GM19238 (cell line): ENCODE results near the gene SOX6.

Experiments
- DNase-seq: peaks from one replicate; pipeline ENCODE4 v3.0.0; 2011; ENCODE audit warnings: low spot score; ENCODE audit not compliant: insufficient read length

Gene SOX6

DNA sequence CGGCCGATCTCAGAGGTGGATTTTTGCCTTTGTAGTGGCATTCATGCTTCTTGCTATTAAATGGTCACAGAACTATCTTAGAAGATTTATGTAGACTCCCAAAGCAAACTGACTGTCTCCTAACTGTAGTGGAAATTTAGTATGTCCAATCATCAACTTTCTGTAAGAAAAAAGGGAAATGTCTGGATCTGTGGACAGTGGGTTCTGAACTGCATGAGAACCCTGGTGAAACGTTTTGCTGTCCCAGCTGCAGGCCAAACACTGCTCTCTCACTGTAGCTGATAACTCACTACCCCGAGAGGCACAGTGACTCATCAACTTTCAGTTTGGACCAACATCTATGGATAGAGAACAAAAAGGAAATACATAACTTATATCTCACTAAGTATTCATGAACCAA is 387.1 kb downstream of the SOX6 start:
- no peak for DNase-seq

DNA sequence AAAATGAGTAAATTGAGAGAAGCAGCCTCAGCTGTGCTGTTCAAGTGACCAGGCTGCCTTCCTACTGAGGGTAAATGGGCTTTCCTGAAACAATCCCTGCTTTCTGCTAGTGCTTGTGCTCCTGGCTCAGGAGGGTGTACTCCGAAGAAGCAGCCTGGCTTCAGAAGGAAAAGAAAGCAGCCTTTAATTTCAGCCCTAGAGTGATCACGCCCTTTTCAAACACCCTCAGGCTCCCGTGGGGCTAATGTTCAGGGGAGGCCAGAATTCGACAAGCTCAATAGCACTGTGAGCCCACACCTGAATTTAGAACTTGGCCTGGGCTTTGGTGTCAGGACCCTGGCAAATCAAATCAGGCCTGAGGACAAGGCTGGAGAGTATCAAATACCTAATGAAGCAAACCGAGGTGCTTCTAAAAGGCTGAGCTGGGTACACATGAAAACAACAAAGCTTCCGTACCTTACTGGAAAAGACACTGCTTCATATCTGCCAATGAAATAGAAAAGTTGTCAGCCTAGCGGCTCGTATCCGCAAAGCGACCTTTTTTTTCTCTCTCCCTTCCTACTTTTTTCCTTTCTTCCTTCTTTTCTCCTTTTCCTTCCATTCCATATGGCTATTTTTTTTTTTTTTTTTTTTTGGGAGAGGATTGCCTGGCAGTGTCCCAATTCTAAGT is 387.8 kb downstream of the SOX6 start:
- DNase-seq = no peak

DNA sequence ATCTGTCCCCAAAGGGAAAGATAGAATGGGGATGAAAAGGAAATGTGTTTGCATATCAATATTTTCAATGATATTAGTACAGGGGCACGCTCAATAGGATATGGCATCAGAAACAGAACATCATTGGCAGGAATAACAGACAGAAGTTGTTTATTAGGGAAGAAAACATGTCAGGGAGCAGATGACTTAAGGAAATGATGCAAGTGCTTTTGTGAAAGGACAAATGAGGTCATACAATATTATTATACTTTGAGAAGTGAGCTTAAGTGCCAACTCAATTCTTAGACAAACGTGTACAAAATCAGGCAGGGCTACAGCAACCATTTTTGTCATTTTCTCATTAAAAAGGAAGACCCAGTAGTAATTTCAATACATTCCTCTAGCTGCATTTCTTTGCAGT is 388.4 kb downstream of the SOX6 start:
- DNase-seq = no peak

DNA sequence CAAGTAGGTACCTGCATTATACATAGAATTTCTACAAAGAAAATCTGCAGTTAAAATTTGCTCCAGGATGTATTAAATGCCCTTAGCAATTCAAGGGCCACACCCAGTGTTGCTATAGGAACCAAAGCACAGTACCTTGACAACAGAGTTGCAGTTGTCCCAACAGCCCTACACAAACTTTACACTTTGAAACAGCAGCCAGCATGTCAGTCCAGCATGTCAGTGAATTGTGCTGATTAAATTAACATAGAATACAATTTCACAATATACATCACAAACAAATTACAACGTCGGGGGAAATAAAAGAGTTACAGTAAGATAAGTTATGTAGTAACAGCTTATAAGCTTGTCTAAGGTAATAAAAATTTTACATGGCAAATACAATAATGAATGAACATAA is 389.2 kb downstream of the SOX6 start:
- DNase-seq = no peak

DNA sequence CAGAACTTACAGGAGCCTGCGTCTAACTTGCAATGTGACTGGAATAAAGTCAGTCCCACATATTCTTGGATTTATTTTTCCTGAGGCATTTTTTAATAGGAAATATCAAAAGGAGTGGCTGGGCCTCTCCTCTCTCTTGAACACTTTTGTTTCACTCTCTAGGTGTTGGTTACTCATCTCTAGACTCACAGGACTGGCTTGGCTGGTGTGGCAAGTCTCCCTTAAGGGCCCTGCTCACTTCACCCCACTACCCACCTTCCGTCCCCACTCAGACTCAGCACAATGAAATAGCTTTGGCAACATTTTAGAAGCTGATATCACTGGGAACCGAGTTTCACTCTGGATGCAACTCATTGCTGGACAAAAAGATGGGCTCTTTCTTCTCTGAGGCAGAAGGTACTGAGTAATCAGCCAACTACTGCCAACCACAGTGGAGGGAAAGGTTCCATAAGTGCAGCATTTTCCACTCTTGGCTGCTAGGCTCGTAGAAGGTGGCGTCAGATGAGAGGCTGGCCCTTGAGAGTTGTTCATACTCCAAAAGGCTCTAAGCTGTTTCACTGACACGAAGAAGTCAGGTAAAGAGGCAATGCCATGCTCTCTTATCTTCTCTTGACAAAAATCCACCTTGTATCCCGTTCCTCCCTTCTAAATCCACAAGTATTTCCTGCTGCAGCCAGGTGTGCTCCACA is 390.6 kb downstream of the SOX6 start:
- no peak for DNase-seq

DNA sequence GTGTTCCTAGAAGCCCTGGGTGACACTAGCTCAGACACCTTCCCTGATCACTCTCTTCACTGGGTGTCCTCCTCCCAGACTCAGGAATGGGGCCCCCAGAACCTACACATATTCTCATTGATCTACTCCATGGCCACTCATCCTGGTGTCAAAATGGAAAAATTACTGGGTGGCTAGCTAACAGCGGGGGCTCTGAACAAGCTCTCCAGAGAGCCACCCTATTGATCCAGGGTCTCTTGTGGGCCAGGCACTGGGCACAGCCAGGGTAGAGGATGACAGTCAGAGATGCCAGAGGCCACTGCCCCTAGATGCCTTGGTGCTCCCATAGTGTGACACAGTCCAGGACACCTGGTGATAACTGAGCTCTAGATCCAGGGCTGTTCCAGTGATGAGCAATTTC is 393.1 kb downstream of the SOX6 start:
- no peak for DNase-seq

DNA sequence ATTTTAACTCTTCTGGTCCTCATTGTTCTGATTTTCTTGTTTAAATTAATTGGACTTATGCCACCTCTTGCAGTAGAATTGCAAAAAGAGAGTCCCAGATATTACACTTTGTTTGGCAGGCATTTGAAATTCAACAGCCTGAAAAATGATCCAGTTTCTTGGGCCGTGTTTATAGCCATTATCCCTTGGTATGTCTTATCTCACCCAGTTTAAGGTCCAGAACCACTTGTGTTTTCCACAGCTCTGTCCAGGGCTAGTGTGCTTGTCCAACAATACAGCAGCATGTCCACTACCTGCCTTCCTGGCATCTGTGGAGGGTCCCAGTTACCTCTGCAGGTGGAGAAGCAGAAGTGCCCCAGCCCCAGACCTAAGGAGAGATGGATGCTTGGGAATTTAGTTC is 397.4 kb downstream of the SOX6 start:
- DNase-seq = no peak

DNA sequence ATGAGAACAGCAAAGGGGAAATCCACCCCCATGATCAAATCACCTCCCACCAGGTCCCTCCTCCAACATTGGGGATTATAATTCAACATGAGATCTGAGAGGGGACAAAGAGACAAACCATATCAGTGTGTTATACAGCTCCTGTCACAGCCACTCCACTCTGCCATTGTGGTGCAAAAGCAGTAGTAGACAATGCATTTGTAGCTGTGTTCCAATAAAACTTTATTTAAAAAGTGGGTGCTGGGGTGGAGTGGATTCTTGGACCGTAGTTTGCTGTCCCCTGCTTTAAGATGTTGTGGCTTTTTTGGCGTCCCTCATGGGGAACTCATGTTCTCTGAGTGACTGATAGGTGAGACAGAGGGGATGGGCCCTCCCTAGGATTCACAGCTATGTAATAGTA is 399.1 kb downstream of the SOX6 start:
- DNase-seq = no peak

DNA sequence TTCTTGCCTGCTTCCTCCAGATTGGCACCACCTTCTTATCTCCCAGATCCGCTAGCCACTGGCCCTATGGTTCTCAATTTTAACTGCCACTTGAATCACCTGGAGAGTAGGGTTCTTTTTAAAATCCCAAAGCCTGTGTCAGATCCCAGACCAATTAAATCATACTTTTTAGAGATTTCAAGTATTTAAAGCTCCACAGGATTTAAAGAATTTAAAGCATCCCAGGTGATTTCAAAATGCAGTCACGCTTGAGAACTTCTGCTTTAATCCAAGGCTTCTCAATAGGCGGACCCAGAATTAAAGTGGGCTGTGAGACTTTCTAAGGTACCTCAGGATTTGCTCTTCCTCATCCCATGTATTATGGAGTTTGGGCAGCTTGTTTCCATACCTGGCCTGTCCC is 400.0 kb downstream of the SOX6 start:
- no peak for DNase-seq

DNA sequence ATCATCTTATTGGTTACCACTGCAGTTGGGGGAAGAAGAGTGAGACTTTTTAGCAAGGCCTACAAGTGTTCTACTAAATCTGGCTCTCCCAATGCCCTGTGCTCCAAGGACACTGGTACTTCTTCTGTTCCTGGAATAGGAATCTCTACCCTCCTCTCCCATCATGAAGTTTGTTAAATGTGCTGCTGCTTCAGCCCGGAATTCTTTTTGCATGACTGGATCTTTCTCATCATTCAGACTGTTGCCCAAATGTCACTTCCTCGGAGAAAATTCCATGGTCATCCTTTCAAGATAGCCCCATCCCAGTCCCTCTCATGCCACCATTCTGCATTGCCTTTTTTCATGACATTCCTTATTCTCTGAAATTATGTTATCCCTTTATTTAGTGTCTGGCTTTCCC is 400.8 kb downstream of the SOX6 start:
- no peak for DNase-seq

DNA sequence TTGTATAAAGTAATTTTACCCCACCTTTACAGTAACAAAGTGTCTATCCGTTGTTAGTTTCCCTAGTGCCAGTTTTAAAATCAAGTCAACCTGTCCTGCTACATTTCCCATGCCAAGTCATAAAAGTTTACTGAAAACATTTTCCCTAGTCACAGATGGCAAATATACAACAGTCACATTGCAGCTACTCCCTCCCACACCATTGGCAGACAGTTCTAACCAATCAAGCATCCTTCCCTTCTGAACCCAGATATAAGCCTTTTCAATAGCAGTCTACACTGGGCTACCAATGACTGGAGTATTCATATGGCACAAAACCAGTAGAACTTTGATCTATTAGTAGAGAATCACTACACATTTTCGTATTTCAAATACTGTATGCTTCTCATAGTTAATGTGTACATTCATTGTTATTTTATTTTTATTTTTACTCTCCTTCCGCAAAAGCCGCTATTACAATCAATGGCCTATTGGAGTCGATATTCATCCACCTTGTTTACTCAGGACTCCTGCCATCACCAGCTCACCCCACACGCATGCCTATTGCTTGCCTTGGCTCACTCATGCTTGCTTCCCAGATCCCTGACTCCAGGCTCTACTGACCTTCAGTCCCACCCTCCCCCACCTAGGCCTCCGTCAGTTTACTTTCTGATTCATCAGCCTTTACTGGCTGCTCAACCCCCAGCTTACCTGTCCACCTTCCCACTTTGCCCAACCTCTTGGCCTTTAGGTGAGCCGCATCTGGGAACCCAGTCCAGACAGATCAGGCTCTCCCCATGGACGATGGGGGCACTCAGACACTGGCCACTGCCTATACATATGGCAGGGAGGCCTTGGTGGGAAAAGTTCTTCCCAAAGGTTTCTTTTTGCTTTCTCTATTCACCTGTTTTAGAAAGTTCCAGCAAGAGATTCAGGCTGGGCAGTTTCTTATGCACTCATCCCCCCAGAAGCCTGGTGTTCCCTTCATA is 408.4 kb downstream of the SOX6 start:
- DNase-seq = no peak

DNA sequence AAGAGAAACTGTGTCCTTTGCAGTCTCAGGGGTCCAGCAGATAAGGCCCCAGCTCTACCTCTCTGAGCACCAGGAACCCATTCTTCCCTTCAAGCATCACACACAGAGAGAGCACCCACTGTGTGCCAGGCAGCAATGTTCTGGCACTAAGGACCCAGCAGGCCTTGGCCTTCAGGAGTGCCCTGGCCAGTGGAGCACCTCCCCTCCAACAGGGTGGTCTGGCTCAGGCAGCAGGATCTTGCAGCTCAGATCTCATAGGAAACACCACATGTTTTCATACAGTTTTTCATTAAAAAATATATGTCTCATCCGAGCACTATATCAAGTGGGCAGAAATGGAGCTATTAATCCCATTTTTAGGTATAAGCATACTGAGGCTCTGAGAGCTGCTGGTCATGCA is 410.6 kb downstream of the SOX6 start:
- DNase-seq = no peak

DNA sequence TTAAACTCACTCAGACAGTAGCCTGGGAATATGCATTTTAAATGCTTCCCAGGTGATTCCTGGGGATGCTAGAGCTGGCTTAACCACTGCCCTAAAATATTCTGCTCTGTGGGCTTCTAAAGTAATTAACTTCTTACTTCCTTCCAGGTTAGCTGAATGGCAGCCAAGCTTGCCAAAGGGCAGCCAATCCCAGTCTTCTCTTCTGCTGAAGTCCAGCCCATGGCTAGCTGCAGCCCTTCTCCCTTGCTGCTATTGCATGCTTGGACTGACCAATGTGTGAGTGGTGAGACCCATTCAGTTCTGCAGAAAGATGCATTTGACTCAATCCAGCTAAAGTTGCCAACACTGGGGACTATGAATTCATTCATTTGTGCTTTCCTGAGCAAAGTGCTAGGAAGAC is 411.9 kb downstream of the SOX6 start:
- DNase-seq = no peak

DNA sequence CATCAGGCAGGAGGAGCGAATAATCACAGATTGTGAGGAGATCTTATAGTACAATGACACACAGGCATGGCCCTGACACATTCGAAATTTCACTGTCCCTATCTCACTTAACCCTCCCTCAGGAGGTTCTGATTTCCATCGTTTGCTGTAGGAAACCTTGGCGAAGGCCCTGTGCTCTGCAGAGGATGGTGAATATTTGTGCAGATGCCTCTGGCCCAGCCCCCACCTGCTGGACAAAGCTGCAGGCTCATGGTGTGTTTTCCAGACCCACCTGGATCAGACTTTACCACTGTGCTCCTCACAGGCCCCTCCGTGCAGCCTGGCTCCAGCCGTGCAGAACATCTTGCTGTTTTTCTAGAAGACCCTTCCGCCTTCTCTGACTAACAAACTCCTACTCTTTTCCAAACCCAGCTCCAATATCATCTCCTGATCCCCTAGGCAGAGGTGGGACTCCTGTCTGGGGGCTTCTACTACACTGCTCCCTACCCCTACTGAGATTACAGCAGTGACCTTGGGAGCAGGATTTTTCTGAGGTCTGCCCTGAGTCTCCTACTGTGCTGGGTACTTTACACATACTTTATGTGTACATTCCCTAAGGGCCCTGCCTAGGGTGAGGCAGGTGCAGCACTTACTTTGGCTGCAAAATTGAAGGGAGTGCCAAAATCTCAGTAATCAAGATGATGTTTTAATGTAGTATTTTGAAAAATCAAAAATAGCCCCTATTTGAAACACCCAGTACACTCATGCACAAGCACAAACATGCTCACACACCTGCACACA is 412.7 kb downstream of the SOX6 start:
- DNase-seq = no peak

DNA sequence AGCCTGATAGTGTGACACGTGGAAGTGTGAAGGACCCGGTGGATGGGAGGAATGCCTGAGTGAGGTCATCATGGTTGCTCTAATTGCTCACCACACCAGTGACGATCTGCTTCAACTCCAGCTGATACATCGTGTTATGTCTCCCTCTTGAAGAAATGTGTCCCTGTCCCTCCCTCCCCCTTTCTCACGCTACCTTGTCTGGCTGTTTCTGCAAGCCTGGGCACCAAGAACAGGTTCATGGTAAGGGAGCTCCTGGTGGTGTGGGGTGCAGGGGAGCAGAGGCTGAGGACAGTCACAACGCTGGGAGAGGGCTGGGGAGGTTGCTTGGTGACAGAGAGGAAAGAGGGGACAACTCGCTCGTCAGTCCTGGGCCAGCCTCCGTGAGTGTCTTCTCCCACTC is 413.4 kb downstream of the SOX6 start:
- DNase-seq = no peak

DNA sequence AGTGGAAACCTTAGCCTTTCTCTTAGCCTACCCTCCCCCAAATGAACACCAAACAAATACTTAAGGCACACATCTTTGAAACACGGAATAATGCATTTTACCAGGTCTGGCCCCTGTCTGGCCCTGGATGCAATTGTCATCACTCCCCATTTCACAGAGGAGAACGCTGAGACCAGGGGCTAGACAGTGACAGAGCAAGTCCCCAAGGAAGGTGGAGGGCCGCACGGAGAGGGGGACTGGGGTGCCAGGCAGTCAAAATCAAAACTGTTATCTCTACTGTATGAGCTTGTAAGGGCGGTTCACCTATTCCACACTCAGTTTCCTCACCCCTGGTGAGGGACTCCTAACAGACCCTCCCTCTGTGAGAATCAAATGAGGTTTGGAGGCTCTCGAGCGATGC is 414.2 kb downstream of the SOX6 start:
- DNase-seq = no peak

DNA sequence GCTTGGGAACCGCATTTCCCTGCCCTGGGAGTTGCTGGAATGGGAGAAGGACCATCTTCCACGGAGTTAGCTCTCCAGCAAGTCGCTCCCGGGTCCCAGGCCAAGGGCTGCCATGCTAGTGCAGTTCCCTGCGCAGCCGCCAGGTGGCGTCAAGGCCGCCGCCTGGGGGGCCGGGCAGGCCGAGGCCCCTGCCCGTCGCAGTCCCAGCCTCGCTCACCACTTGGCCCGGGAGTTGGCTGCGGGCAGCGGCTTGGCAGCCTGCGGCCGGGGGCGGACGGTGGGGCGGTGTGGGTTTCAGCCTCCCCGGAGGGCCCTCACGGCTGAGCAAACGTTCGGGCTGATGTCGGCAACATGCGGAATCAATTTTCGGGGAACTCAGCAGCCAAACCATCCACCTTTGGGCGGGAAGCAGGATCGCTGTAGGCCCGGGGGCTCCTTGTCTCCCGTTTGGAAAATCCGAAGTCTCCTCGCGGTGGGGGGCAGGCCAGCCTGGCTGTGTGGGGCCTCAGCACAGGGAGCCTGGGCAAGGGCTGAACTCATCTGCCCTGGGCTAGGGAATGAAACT is 415.1 kb downstream of the SOX6 start:
- peak; percentile 37 for DNase-seq

DNA sequence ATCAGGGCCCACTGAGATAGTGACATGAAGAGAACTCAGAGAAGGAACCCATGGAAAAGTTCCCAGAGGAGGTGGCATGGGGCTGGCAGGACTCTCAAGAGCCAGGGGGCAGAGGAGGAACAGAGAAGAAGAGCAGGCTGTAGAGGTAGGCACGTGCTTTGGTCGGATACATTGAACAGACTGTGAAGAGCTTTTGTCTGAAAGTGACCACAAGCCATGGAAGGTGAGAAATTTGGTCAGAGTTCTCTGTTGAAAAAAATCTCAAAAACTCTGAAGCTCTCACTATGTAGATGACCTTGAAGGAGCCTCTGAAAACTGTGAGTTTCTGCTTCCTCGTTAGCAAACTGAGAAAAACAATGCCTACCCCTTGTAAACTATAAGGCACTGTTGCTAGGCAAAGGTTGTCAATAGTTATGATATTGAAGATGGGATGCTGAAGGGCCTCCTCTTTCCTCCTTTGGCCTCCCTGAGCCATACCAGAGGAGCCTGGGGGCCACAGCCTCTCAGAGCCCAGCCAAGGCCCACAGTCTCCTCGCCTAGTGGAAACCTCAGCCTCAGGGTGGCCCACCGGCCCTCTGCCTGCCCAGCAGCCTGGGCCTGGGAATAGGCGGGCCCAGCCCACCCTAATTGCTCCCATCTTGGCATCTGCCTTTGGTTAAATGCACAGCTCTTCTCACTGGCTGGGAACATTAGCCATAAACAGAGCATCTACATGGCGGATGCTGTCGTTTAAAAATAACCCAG is 415.7 kb downstream of the SOX6 start:
- DNase-seq = no peak

DNA sequence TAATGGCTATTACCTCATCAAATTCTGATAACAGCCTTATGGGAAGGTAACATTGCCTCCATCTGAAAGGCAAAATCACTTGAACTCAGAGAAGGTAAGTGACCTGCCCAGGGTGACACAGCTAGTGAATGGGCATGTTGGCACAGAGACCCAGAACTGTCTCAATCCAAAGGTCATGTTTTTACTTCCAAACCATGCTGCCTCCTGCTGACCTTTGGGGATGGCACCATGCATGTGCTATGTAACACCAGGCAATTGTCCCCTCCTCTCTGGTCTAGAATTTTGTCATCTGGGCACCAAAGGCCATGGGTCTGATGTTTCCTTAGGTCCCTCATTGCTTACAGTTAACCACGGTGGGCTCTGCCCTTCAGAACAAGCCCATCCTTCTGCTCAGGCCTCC is 417.4 kb downstream of the SOX6 start:
- DNase-seq = no peak

DNA sequence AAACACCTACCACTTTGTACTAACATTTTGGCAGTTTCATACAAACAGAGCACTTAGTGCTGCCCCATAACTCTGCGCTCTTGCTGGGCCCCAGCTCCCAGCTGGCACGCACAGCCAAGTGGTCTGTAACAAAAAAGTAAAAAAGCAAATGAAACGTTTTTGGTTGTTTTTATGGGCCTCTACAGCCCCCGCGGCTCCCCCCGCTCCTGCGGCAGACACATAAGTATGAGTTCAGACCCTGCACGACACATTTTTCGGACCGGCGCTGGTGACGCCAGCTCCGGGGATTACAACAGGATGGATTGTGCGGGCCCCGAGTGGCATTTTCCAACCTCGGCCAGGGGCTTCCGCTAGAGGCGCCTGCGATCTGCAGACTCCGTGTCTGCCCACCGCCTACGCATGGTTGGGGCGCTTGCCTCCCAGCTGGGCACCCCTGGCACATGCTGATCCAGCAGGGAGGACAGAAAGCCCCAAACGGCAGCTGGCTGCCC is 418.2 kb downstream of the SOX6 start:
- no peak for DNase-seq
